Duodenal mucosa (tissue), 2 donors: Measurements from ENCODE around the gene VRK3.
"Not testable (repeated sequence)": the region's sequence is repeated elsewhere in the genome, so short reads cannot be mapped to it uniquely, and the experiment has no call there.

Experiments used
- H3K27ac ChIP-seq: one replicate; pipeline ENCODE4 v1.7.0; 2013; ENCODE audit warnings: low read depth, low read length
- H3K27me3 ChIP-seq, 2 donors: one replicate each; pipeline ENCODE4 v1.7.0; 2013; ENCODE audit warnings: low read length in 2 of 2, control low read depth in 1 of 2; ENCODE audit not compliant: insufficient read depth in 2 of 2, control insufficient read depth in 1 of 2
- H3K36me3 ChIP-seq, 2 donors: one replicate each; pipeline ENCODE4 v1.7.0; 2013; ENCODE audit warnings: low read length in 2 of 2, control low read depth in 1 of 2; ENCODE audit not compliant: insufficient read depth in 2 of 2, control insufficient read depth in 1 of 2
- H3K4me1 ChIP-seq, 2 donors: one replicate each; pipeline ENCODE4 v1.7.0; 2013; ENCODE audit warnings: low read length in 2 of 2, control low read depth in 1 of 2; ENCODE audit not compliant: insufficient read depth in 2 of 2, control insufficient read depth in 1 of 2
- H3K4me3 ChIP-seq, 2 donors: one replicate each; pipeline ENCODE4 v1.7.0; 2013; ENCODE audit warnings: low read length in 2 of 2, low read depth in 1 of 2
- H3K9ac ChIP-seq, 2 donors: one replicate each; pipeline ENCODE4 v1.7.0; 2013; ENCODE audit warnings: low read length in 2 of 2, low read depth in 1 of 2
- H3K9me3 ChIP-seq, 2 donors: one replicate each; pipeline ENCODE4 v1.7.0; 2013; ENCODE audit warnings: low read length in 2 of 2, control low read depth in 1 of 2; ENCODE audit not compliant: control insufficient read depth in 1 of 2

Gene VRK3

DNA sequence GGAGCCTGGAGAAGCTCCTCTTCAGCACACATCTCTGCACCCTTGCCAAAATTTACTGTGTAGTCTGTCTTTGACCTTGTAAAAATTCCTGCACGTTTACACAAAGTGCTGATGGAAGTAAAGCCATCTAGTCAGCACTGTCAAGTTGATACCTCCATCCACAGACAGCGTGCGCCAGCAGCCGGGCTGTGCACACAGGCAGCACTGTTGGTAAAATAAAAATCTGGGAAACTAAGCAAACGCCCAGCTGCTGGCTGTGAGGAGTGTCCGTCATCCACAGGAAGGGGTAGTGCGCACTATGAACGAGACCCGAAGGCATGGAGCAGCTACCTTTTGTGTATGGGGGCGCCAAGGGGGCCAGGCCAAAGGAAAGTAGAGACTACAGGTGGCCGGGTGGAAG, 46.8 kb downstream of the VRK3 start:
- no peaks in the 10 kb centered on the region for H3K9me3 ChIP-seq
- no peak overlapping the region for H3K27ac ChIP-seq
- H3K4me1 ChIP-seq, result peaks cover 0 to 5% of the 10 kb centered on the region in 2 donors
- no peak overlapping the region for H3K4me3 ChIP-seq
- peaks cover 28 to 48% of the 10 kb centered on the region in 2 donors for H3K36me3 ChIP-seq
- no peak overlapping the region for H3K9ac ChIP-seq
- no peaks in the 10 kb centered on the region for H3K27me3 ChIP-seq

DNA sequence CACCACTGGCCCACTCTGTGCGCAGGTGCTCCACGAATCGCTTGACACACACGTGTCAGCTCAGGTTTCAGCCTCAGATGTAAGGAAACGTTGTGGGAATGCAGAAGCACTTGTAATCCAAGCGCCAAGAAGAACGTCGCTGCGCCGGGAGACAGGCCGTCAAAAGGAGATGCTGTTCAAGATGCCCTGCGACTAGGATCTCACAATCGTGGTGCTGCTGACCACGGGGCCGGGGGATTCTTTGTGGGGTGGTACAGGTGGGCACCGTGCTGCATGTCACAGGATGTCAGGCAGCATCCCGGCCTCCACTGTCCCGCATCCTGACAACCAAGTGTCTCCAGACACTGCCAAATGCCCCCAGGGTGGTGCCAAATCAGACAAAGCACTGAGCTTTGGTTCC, 47.3 kb downstream of the VRK3 start:
- Histone ChIP-seq H3K4me3 (no peak overlapping the region), H3K9me3 (no peaks in the 10 kb centered on the region), H3K27ac (no peak overlapping the region), H3K36me3 (peaks cover 24 to 48% of the 10 kb centered on the region in 2 donors), H3K9ac (no peak overlapping the region), H3K4me1 (peaks cover 0 to 5% of the 10 kb centered on the region in 2 donors), H3K27me3 (no peaks in the 10 kb centered on the region)

DNA sequence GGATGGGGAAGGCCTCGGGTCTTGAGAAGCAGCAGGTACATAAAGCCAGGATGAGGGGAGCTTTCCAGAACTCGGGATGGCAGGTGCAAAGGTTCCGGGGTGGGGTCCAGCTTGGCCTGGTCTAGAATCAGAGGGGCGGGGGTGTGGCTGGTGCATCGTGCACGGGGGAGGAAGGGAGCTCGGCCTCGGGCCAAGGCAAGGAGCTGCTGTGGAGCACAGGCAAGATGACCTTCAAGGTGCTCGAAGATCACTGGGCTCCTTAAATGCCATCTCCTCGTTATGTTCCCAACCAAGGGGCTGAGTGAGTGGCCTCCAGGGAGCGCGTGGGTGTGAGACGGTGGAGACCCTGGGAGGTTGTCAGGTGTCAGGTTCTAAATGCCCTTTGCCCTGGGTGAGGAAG, 48.1 kb downstream of the VRK3 start:
- Histone ChIP-seq H3K27me3 (no peaks in the 10 kb centered on the region), H3K4me1 (peaks cover 0 to 5% of the 10 kb centered on the region in 2 donors), H3K36me3 (peaks cover 23 to 41% of the 10 kb centered on the region in 2 donors), H3K4me3 (no peak overlapping the region), H3K9me3 (no peaks in the 10 kb centered on the region), H3K27ac (no peak overlapping the region), H3K9ac (no peak overlapping the region)

DNA sequence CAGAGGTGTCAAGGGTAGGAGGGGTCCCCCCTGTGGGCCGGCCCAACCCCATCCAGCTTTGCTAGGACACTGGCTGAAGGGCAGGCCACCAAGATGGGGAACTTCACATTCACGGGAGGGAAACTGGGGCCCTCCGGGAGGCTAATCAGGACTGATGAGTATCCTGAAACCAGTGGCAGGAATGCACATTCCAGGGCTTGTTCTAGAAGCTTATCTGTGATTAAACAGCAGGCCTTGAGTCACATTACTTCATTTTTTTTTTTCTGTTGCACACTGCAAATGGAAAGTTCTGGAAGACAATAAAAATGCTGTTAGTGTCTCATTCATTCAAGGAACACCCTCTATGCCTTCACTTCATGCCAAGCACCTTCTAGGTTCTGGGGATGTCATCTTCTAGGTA, 48.7 kb downstream of the VRK3 start:
- H3K27me3 ChIP-seq, result no peaks in the 10 kb centered on the region
- no peak overlapping the region for H3K4me3 ChIP-seq
- H3K9ac ChIP-seq, result no peak overlapping the region
- H3K9me3 ChIP-seq, result no peaks in the 10 kb centered on the region
- H3K27ac ChIP-seq, result no peak overlapping the region
- peaks cover 0 to 5% of the 10 kb centered on the region in 2 donors for H3K4me1 ChIP-seq
- peaks cover 17 to 35% of the 10 kb centered on the region in 2 donors for H3K36me3 ChIP-seq

DNA sequence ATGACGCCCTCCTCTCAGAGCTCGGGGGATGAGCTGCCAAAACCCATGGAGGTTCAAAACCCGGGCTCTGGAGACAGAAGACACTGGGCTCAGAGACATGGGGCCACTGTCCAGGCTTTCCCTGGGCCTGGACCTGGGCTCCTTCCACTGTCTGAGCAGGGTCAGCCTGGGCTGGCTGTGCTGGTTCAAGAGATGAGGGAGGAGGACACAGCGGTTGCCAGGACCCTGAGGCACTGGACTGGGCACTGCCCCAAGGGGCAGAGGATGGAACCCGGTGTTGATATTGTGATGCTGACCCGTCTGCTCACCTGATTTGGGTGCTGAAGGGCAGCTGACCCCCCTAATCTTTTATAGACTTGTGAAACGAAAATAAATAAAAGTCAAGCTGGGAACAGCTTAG, 50.1 kb downstream of the VRK3 start:
- no peaks in the 10 kb centered on the region for H3K9me3 ChIP-seq
- no peak overlapping the region for H3K4me3 ChIP-seq
- no peak overlapping the region for H3K9ac ChIP-seq
- peaks cover 15 to 35% of the 10 kb centered on the region in 2 donors for H3K36me3 ChIP-seq
- H3K4me1 ChIP-seq, result peaks cover 0 to 5% of the 10 kb centered on the region in 2 donors
- H3K27ac ChIP-seq, result no peak overlapping the region
- H3K27me3 ChIP-seq, result no peaks in the 10 kb centered on the region

DNA sequence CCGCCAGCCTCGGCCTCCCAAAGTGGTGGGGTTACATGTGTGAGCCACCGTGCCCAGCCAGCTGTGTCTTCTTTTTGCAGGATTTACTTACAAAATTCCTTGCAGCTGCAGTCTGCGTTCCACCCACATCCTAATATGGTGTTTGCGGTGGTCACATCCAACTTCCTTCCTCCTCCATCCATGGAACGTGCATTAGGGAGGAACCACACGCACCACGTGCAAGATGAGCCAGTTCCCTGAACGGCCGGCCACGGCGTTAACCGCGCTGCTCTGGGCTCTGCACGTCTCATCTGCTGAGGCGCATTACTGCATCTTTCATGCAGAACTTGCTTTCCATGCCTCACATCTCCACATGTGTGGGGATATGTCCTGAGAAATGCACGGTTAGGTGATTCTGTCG, 51.2 kb downstream of the VRK3 start:
- Histone ChIP-seq H3K9me3 (no peaks in the 10 kb centered on the region), H3K27ac (no peak overlapping the region), H3K4me3 (no peak overlapping the region), H3K27me3 (no peaks in the 10 kb centered on the region), H3K4me1 (peaks cover 0 to 5% of the 10 kb centered on the region in 2 donors), H3K36me3 (peaks cover 12 to 32% of the 10 kb centered on the region in 2 donors), H3K9ac (no peak overlapping the region)

DNA sequence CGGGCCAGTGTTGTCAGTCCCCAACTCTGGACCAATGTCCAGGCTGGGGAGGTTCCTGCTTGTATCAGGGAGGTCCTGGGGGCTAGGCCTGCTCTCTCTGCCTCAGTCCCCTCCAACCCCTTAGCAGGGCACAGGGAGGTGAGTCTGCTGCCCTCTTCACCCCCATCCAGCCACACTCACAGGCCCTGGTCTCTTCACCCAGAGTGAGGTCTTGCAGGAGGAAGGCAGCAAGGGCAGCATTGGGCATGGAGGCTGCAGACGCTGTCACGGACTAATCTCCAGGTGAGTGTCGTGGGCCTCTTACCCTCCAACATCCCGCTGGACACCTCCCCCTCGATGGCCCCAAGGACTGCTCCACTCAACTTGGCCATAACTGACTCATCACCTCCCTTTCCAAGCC, 52.3 kb downstream of the VRK3 start:
- Histone ChIP-seq H3K27ac (no peak overlapping the region), H3K9ac (no peak overlapping the region)

DNA sequence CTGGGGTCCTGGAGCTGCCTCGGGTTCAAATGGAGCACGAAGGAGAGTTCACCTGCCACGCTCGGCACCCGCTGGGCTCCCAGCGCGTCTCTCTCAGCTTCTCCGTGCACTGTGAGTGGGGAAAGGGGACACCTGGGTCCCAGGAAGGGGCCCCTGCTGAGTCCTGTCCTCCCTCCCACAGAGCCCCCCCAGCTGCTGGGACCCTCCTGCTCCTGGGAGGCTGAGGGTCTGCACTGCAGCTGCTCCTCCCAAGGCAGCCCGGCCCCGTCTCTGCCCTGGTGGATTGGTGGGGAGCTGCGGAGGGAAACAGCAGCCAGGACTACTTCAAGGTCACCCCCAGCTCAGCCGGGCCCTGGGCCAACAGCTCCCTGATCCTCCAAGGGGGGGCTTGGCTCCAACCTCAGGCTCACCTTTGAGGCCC, 53.2 kb downstream of the VRK3 start:
- Histone ChIP-seq H3K36me3 (peaks cover under 1 to 13% of the 10 kb centered on the region in 2 donors), H3K4me1 (no peaks in the 10 kb centered on the region), H3K9me3 (no peaks in the 10 kb centered on the region), H3K27me3 (no peaks in the 10 kb centered on the region), H3K9ac (no peak overlapping the region), H3K27ac (no peak overlapping the region), H3K4me3 (no peak overlapping the region)

More for the DNA sequence above, 52.3 kb downstream of the VRK3 start:
- no peaks in the 10 kb centered on the region for H3K27me3 ChIP-seq
- peaks cover 0 to 5% of the 10 kb centered on the region in 2 donors for H3K4me1 ChIP-seq
- H3K4me3 ChIP-seq, result no peak overlapping the region
- peaks cover 7 to 21% of the 10 kb centered on the region in 2 donors for H3K36me3 ChIP-seq
- H3K9me3 ChIP-seq, result no peaks in the 10 kb centered on the region

DNA sequence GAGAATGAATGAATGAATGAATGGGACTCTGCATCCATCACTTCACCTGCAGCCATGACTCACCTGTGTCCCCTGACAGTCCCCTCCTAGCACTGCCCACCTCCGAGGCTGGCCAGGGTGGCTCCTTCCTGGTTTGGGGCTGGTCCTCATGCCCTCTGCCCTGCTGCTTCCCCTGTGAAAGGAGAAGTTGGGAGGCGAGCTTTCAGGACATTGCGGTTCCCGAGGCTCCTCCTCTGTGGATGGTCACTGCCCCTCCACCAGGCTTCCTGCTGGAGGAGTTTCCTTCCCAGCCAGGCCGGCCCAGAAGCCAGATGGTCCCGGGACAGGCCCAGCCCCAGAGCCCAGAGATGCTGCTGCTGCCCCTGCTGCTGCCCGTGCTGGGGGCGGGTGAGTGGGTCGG, 55.8 kb downstream of the VRK3 start:
- H3K9ac ChIP-seq, H3K27ac ChIP-seq, H3K36me3 ChIP-seq, H3K9me3 ChIP-seq, H3K4me3 ChIP-seq, H3K27me3 ChIP-seq, H3K4me1 ChIP-seq: not testable (repeated sequence)

DNA sequence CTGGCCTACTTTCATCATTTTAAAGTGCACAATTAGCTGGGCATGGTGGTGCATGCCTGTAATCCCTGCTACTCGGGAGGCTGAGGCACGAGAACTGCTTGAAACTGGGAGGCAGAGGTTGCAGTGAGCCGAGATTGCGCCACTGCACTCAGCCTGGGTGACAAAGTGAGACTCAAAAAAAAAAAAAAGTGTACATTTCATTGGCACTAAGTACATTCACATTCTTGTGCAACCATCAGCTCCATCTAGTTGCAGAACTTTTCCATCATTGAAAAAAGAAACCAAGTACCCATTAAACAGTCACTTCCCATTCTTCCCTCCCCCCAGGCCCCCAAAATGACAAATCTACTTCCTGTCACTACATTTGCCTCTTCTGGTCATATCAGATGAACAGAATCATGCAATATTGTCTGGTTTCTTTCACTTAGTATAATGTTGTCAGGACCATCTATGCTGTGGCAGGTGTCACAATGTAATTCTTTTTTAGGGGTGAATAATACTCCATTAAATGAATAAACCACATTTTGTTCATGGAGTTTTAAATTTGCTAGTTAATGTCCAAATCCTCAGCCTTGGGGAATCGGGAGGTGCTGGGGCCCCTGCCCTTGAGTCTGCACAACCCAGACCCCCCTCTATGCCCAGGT, 56.8 kb downstream of the VRK3 start:
- no peaks in the 10 kb centered on the region for H3K36me3 ChIP-seq
- no peak overlapping the region for H3K4me3 ChIP-seq
- H3K27me3 ChIP-seq, result no peaks in the 10 kb centered on the region
- H3K9ac ChIP-seq, result no peak overlapping the region
- no peak overlapping the region for H3K27ac ChIP-seq
- H3K9me3 ChIP-seq, result no peaks in the 10 kb centered on the region
- no peaks in the 10 kb centered on the region for H3K4me1 ChIP-seq
